Prostate gland (tissue), 2 donors: Measurements from ENCODE around the gene LBHD1. TPM values are rescaled to one million over a fixed set of nuclear protein-coding genes. Genes with fewer than 3 reads are reported as not detected.

Source experiments
- DNase-seq: peaks from one replicate; pipeline ENCODE4 v3.0.0-alpha.2; 2019; ENCODE audit warnings: low spot score
- H3K27ac ChIP-seq, 2 donors: fragments of 200-600 bp; sonication (generic); 2 replicates each; pipeline ENCODE4 v1.5.1; 2017 to 2019
- H3K27me3 ChIP-seq: fragments of 200-600 bp; sonication (generic); replicated peaks from 2 replicates; pipeline ENCODE4 v1.5.1; 2019; ENCODE audit not compliant: insufficient read depth
- H3K36me3 ChIP-seq, 2 donors: fragments of 200-600 bp; sonication (generic); 1 replicate in 1 of 2; 2 replicates in 1 of 2; pipeline versions ENCODE4 v1.5.1 to v1.8.1; 2017 to 2019
- H3K4me1 ChIP-seq: fragments of 200-600 bp; sonication (generic); replicated peaks from 2 replicates; pipeline ENCODE4 v1.5.1; 2019
- H3K4me3 ChIP-seq, 2 donors: fragments of 200-600 bp; sonication (generic); 2 replicates each; pipeline ENCODE4 v1.5.1; 2017 to 2019
- H3K9me3 ChIP-seq: fragments of 200-600 bp; sonication (generic); 2 replicates; pipeline ENCODE4 v1.5.1; 2017
- CTCF ChIP-seq, 4 experiments: fragments of 200-600 bp in 2 of 4; fragments of 450-650 bp in 2 of 4; sonication (generic) in 2 of 4; IDR thresholded peaks; 1 replicate in 3 of 4; 2 replicates in 1 of 4; pipeline ENCODE4 v1.5.1; 2016 to 2019; ENCODE audit warnings: antibody characterized with exemption in 4 of 4, mild to moderate bottlenecking in 2 of 4, moderate library complexity in 2 of 4
- POLR2A ChIP-seq: fragments of 450-650 bp; IDR thresholded peaks from one replicate; pipeline ENCODE4 v1.6.1; 2016; ENCODE audit warnings: antibody characterized with exemption, mild to moderate bottlenecking
- POLR2AphosphoS5 ChIP-seq: sonication (generic); formaldehyde crosslinking; IDR thresholded peaks from one replicate; pipeline ENCODE4 v1.6.1; 2017; ENCODE audit warnings: antibody characterized with exemption
- WGBS: methylation state at CpG from one replicate; pipeline ENCODE4 v1.1.5; 2018; 5-methylcytosine and 5-hydroxymethylcytosine counted together
- intact Hi-C: fragments of 100-400 bp; cut with DNase I; formaldehyde crosslinking; loops from one replicate; pipeline ENCODE4 v1.14.2; 2022
- total RNA-seq, 2 donors: library from RNA; depleted of rRNA; stranded (reverse); fragments of >200 nt; gene quantifications; one replicate each; pipeline ENCODE4 v1.1.0, GENCODE V29; 2016

The LBHD1 gene
- total RNA-seq, 2 donors from 2014 or later: 7.1 to 10.2 TPM

GRCh38 chr11:62669420-62670161, 2.5 kb downstream of the LBHD1 start:
- TF ChIP-seq POLR2AphosphoS5: no peak
- TF ChIP-seq POLR2A: no peak
- TF ChIP-seq CTCF (IDR thresholded peaks at IDR 0.05): no peak
- H3K9me3 ChIP-seq: no peaks in the 10 kb centered on the region
- WGBS: 70% methylated on average over 4 of the region's 4 CpGs
- H3K36me3 ChIP-seq: no peaks in the 10 kb centered on the region
- intact Hi-C loops: no loop called here
- no peak overlapping the region for H3K27ac ChIP-seq
- H3K4me3 ChIP-seq: no peak overlapping the region
- DNase-seq: no peak
- H3K27me3 ChIP-seq: no peaks in the 10 kb centered on the region
- peaks cover 20% of the 10 kb centered on the region for H3K4me1 ChIP-seq

- no peak for DNase-seq
- TF ChIP-seq CTCF (IDR thresholded peaks at IDR 0.05): no peak
- TF ChIP-seq POLR2A: no peak
- no peak for TF ChIP-seq POLR2AphosphoS5
- peaks cover 12% of the 10 kb centered on the region for H3K4me1 ChIP-seq
- 53% methylated on average over 2 of the region's 2 CpGs for WGBS
- intact Hi-C loops: no loop called here
- H3K36me3 ChIP-seq: no peaks in the 10 kb centered on the region
- H3K4me3 ChIP-seq: no peak overlapping the region
- H3K27me3 ChIP-seq: no peaks in the 10 kb centered on the region
- H3K9me3 ChIP-seq: no peaks in the 10 kb centered on the region
- no peak overlapping the region for H3K27ac ChIP-seq
Measured at GRCh38 chr11:62667460-62667859, 4.6 kb downstream of the LBHD1 start.

GRCh38 chr11:62666259-62666926, 5.7 kb downstream of the LBHD1 start:
- H3K4me3 ChIP-seq: peak overlapping the region; percentile 80 to 86
- H3K9me3 ChIP-seq: no peaks in the 10 kb centered on the region
- intact Hi-C loops: no loop called here
- WGBS: 33% methylated on average over 16 of the region's 16 CpGs
- TF ChIP-seq POLR2AphosphoS5: no peak
- no peak for TF ChIP-seq POLR2A
- TF ChIP-seq CTCF (IDR thresholded peaks at IDR 0.05): no peak
- H3K36me3 ChIP-seq: no peaks in the 10 kb centered on the region
- no peaks in the 10 kb centered on the region for H3K27me3 ChIP-seq
- DNase-seq: no peak
- H3K27ac ChIP-seq: peak overlapping the region; percentile 87 to 90
- H3K4me1 ChIP-seq: peaks cover 12% of the 10 kb centered on the region

GRCh38 chr11:62665599-62666258, 6.3 kb downstream of the LBHD1 start:
- Histone ChIP-seq H3K27ac (peak overlapping the region; percentile 87 to 90), H3K9me3 (no peaks in the 10 kb centered on the region), H3K4me1 (peaks cover 11% of the 10 kb centered on the region), H3K4me3 (peak overlapping the region; percentile 80 to 86), H3K27me3 (no peaks in the 10 kb centered on the region), H3K36me3 (no peaks in the 10 kb centered on the region)
- no peak for TF ChIP-seq POLR2AphosphoS5
- TF ChIP-seq CTCF (IDR thresholded peaks at IDR 0.05): no peak
- no peak for TF ChIP-seq POLR2A
- intact Hi-C loops: no loop called here
- 1% methylated on average over 39 of the region's 39 CpGs for WGBS
- DNase-seq: peak; percentile 22
